Activated CD4-positive, alpha-beta T cell treated with anti-CD3 and anti-CD28 coated beads, Interleukin-2, Interleukin-4, amounts not matched to agents 100 ng/mL and 50 ng/mL, durations not matched to agents 16 hours and 8 hours (primary cell): ENCODE measurements around the gene RIN2.
A peak's percentile ranks its signal among the peaks of the same experiment; 100 is the strongest.

Experiments
- DNase-seq: peaks from one replicate; pipeline ENCODE4 v3.0.0-alpha.2; 2020; ENCODE audit warnings: low spot score

RIN2 gene, protein sequence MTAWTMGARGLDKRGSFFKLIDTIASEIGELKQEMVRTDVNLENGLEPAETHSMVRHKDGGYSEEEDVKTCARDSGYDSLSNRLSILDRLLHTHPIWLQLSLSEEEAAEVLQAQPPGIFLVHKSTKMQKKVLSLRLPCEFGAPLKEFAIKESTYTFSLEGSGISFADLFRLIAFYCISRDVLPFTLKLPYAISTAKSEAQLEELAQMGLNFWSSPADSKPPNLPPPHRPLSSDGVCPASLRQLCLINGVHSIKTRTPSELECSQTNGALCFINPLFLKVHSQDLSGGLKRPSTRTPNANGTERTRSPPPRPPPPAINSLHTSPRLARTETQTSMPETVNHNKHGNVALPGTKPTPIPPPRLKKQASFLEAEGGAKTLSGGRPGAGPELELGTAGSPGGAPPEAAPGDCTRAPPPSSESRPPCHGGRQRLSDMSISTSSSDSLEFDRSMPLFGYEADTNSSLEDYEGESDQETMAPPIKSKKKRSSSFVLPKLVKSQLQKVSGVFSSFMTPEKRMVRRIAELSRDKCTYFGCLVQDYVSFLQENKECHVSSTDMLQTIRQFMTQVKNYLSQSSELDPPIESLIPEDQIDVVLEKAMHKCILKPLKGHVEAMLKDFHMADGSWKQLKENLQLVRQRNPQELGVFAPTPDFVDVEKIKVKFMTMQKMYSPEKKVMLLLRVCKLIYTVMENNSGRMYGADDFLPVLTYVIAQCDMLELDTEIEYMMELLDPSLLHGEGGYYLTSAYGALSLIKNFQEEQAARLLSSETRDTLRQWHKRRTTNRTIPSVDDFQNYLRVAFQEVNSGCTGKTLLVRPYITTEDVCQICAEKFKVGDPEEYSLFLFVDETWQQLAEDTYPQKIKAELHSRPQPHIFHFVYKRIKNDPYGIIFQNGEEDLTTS

DNA sequence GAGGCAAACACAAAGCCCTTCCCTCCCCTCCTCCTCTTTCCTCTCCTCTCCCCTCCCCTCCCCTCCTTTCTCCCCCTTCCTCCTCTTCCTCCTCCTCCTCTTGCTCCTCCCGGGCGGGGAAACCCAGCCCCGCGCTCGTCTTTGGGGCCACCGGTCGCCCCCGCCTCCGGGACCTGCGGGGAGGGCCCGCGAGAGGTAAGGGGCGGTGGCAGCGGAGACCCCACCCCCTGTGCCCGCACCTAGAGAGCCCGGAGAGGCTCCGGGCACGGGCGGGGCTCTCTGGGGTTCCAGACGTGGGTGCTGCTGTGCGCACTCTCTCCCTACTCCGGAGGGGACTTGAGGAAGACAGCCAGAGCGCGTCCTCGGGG is at the start of gene RIN2:
RIN2 (plus strand) TSS at position 126 of the 368 bp plus-strand sequence. CDS start 131,344 bp downstream, outside the sequence.
- no peak for DNase-seq

DNA sequence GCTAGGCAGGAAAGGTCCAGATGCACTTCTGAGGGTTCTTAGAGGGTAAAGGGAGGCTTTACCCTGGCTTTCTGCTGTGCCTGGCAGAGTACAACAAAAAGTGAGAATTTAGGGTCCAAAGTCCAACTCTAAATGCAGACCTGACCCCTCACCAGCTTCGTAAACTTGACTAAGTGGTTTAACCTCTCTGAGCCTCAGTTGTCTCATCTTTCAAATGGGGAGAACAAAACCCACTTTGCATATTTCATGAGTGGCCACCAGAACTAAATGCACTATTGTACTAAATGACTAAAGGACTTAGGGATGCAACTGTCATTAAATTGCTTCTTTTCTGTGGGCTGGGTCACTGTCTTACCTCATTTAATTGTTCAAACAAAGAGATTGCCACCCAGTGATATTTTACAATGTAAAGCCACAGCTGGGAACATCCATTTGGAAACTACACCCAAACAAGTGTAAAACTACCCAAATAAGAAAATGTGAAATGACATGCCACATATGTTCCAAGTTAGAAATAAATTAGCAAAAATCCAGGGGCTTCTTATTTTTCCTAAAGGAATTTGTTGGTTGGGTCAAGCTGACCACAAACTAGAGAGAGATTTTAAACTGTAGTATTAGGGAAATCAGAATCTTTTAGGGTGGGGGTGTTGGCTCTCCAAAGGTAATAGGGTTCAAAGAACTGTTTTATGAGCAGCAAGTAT is 48.3 kb upstream of the RIN2 start:
- DNase-seq: no peak

DNA sequence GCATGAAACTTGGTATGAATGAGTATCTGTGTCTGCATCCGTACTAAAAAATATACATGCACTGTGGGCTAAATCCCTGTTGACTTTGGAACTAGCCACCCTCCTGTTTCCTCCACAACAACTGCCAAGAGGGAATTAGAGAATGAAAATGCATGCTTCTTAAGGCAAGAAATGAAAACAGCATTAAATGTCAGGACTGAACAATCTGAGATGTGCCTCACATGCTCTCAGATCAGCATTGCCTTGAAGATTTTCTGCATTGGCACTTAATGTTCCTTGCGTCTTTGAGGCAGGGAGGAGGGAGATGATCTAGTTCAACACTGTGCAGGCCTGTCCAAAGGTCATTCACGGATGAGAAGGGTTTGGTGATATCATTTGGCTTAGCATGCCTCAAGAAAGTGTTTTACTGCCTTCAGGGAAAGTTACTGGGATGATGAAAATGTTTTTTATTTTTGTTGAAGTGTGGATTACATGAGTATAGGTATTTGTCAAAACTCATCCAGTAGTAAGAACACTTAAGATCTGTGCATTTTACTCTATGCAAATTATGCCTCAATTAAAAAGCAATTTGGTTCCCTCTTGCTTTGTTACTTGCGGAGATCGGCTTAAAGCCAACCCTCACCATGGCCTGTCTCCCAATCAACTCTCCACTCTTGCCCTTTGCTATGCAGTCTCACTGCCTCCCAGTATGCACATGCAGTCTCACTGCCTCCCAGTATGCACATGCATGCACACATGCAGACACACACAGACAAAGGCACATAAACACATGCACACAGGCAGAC is 47.5 kb upstream of the RIN2 start:
- DNase-seq: no peak

- no peak for DNase-seq
Measured at GRCh38 chr20:19711126-19711525, 46.9 kb upstream of the RIN2 start.

GRCh38 chr20:19712721-19713260 is 45.3 kb upstream of the RIN2 start:
- no peak for DNase-seq

- DNase-seq: no peak
Measured at GRCh38 chr20:19713822-19714578, 44.1 kb upstream of the RIN2 start.

GRCh38 chr20:19714579-19714840 is 43.5 kb upstream of the RIN2 start:
- no peak for DNase-seq

- DNase-seq: no peak
Measured at GRCh38 chr20:19715986-19716385, 42.1 kb upstream of the RIN2 start.

GRCh38 chr20:19718880-19719279 is 39.2 kb upstream of the RIN2 start:
- no peak for DNase-seq

GRCh38 chr20:19720991-19721390 is 37.1 kb upstream of the RIN2 start:
- DNase-seq: no peak

GRCh38 chr20:19723051-19723450 is 35.0 kb upstream of the RIN2 start:
- no peak for DNase-seq

GRCh38 chr20:19723813-19724430 is 34.1 kb upstream of the RIN2 start:
- no peak for DNase-seq

- DNase-seq: no peak
Measured at GRCh38 chr20:19725373-19725772, 32.7 kb upstream of the RIN2 start.

DNA sequence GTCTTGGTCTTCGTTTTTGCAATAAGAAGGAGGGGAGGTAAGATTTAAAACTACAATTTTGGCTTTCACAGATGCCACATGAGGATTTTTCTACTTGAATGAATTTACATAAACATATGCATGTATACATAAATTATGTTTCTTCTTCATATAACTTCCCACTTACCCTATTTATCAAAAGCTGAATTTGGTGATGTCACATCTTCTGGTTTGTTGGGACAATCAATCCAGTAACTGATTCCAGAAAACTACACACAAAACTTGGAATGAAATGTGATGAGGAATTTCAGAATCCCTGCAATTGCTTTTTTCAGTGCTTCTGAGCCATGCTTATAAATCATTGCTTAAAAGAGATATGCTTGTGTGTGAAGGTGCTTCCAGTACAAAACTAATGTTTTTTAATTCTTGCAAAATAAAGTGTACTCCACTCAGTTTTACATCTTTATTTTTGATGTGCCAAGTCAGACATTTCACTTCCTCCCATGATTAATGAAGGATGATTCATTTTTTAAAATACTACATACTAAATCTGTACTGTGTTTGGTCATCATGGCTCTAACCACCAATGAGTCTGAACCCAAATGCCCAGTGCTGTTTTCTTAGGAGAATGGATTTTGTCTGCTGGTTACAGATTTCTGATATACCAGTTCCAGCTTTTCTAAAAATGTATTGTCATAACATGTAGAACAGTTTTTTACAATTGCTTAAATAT is 32.1 kb upstream of the RIN2 start:
- no peak for DNase-seq

- DNase-seq: no peak
Measured at GRCh38 chr20:19727251-19727847, 30.7 kb upstream of the RIN2 start.

DNA sequence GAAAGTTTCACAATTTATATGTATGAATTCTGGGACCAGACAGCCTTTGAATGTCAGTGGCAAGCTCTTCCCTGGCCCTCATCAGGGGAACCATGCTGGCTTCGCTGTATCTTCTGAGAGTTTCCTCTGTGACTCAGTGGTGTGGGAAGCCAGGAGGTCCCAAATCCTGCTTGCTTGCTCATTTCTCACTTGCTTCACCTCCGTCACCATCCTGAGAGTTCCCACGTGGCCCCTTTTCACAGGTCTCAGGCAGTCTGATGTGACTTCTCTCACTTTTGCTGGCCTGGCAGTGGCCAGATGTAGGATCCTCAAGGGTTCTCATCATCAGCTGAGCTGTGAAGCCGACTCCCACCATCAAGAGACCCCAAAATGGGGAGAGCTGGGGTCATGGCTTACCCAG is 28.4 kb upstream of the RIN2 start:
- no peak for DNase-seq

GRCh38 chr20:19730706-19731105 is 27.4 kb upstream of the RIN2 start:
- DNase-seq: no peak

DNA sequence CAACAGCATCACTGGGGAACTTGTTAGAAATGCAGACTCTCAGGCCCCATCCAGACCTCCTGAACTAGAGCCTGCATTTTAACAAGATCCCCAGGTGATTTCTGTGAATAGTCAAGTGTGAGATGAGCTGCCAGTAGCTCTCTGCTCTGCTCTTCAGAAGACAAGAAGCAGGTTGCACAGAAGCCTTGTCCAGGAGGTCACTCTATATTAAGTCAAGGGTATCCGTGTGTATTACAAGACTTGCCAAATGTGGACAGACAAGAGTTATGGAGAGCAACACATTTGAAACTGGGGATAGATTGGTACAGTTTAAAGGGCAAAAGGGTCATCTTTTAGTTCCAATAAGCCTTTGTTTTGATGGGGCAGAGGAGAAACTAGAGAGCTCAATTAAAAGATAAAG is 23.2 kb upstream of the RIN2 start:
- no peak for DNase-seq

- DNase-seq: peak; percentile 42
Measured at GRCh38 chr20:19735446-19735845, 22.6 kb upstream of the RIN2 start.
